Activated T-cell treated with anti-CD3 and anti-CD28 coated beads for 1 hour (primary cell): ENCODE measurements around the gene FAM153A.
A peak's percentile ranks its signal among the peaks of the same experiment; 100 is the strongest.
"Not testable (repeated sequence)": the region's sequence is repeated elsewhere in the genome, so short reads cannot be mapped to it uniquely, and the experiment has no call there.

ENCODE experiments used
- DNase-seq: peaks from one replicate; pipeline ENCODE4 v3.0.0-alpha.2; 2020; ENCODE audit warnings: low read depth

FAM153A gene

DNA sequence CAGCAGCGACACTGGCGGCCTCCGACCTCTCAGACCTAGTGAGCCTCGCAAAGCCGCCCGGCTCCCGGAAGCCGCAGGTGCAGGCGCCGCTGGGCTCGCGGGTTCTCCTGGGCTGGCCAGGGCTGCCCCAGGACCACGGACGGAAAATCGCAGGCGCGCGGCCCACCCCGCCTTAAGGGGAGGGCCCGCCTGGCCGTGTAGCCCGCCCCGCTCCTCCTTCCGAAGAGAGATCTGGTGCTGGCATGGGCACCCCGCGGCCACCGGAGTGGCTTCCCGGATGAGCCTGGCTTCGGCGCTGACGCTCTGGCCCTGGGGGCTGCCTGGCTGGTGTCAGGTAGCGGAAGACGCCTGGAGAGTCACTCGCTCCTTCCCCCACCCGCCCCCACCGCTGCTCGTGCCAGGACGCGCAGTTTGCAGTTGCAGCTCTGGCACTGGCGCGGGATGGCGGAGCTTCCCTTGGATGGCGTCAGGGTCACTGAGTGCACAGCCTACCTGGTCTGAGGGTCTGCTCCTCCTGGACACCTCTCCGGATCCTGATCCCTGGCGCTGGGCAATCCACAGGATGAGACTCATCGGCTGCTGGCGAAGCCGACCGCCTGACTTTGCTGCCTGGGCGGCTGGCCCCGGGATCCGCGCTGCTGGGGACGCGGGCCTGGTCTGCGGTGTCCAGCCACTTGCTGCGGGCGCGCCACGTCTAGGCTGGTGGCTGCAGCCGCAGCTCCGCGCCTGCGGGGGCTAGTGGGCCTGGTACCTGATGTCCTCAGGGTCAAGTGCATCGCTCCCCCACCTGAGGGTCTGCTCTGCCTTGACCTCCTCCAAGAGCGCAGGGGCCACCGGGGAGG lies at the start of gene FAM153A:
Gene FAM153A (minus strand): TSS at position 108 of the 842 bp plus-strand sequence.
- not testable (repeated sequence) for DNase-seq

GRCh38 chr5:177832287-177832686 lies 49.6 kb upstream of the FAM153A start:
- DNase-seq, result not testable (repeated sequence)

DNA sequence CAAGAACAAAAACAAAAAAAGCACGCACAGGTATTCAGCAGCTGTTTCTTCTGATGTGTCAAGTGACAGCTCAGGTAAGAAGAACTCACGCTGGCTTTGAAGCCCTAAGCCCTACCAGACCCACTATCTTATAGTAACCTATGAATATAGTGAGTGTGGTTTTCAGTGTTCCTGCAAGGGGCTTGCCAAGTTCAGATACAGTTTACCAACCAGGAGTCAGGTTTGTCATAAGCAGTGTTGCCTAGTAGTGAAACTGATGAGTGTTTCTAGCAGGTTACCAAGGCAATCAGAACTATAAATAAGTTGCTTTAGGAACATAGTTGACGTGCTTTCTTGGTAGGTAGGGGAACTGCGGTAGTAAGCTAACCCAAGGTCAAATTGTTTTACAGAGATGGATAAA lies 43.4 kb upstream of the FAM153A start:
- not testable (repeated sequence) for DNase-seq

- not testable (repeated sequence) for DNase-seq
Observed at GRCh38 chr5:177824776-177825175, 42.1 kb upstream of the FAM153A start.

GRCh38 chr5:177822489-177822888 lies 39.8 kb upstream of the FAM153A start:
- DNase-seq, result not testable (repeated sequence)

DNA sequence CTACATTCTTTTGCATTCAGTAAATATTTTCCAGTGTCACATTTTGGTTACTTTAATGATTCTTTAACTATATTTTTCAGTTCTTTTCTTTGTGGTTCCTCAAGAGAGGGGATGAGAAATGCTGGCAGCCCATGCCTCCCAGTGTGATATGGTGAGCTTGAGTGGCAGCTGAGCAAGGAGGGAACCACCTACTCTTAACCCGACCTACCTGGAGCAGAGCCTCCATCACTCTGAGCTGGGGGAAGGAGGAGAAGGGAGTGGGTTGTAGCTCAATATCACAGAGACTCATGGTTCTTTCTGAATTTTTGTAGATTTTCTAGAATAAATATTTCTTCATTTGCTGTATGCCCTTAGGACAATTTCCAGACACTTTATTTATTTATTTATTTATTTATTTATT lies 37.0 kb upstream of the FAM153A start:
- DNase-seq, result not testable (repeated sequence)

DNA sequence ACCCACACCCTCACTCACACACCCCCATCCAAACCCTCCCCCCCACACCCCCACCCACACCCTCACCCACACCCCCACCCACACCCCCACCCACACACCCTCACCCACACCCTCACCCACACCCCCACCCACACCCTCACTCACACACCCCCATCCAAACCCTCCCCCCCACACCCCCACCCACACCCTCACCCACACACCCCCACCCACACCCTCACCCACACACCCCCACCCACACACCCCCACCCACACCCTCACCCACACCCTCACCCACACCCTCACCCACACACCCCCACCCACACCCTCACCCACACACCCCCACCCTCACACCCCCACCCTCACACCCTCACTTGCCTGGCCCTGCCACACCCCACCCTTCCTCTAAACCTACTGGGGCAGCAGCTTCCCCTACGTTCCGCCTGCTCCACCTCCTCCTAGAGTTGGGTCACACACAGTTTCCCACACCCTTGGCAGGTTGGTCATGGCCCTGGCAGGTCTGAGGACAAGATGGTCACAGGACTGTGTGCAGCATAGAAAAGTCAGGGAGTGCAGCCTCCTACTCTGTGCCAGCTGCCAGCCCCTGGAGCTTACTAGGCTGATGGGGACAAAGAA lies 30.2 kb upstream of the FAM153A start:
- not testable (repeated sequence) for DNase-seq

DNA sequence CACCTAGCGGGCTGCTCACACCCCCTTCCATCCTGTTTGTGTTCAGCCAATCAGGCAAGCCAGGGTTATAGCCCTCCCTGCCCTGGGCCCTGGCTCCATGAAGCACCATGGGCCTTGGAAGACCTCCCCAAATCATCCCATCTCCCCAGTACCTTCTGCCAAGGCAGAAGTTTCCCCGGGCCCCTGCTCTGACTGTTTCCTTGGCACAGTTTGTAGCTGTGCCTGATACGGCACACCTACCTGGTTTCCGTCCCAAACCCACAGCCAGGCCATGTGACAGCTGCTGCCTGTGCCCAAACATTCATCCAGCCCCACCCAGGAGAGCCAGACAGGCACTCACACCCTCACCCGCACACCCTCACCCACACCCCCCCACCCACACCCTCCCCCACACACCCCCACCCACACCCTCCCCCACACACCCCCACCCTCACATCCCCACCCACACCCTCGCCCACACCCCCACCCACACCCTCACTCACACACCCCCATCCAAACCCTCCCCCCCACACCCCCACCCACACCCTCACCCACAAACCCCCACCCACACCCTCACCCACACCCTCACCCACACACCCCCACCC lies 29.6 kb upstream of the FAM153A start:
- not testable (repeated sequence) for DNase-seq

GRCh38 chr5:177809209-177809913 lies 26.7 kb upstream of the FAM153A start:
- peak; percentile 28 for DNase-seq

GRCh38 chr5:177808420-177808819 lies 25.7 kb upstream of the FAM153A start:
- not testable (repeated sequence) for DNase-seq

DNA sequence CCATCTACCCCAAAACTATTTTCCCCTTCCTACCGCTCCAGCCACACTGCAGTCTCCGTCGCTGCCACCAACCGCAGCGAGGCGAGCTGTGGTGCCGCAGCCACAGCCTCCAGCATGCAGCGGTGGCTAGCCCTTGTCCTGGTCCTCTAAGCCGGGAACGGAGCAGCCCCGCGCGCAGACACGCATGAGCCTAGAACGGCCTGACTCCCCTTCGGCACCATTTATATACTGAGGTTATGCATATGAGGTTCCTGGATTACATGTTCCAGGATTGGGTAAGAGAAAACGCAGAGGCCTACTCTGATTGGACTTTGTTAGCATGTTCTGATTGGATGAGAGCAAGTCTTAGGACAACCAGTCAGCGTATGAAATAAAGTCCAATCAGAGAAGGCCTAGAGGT lies 24.6 kb upstream of the FAM153A start:
- DNase-seq, result not testable (repeated sequence)

DNA sequence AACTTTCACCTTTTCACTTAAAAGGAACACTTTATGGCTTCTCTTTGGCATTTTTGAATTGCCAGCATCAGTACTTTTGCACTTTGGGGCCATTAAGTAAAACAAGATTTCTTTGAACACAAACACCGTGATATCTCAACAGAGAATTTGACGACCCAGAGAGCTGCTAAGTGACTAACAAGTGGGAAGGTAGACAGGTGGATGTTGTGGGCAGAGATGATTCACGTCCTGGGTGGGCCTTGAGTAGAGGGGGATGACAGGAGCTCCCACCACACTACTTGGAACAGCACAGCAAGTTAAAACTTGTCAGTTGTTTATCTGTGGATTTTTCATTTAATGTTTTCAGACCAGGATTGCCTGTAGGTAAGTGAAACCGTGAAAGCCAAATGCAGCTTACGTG lies 18.7 kb upstream of the FAM153A start:
- DNase-seq, result not testable (repeated sequence)

- DNase-seq, result not testable (repeated sequence)
Observed at GRCh38 chr5:177798237-177798840, 15.6 kb upstream of the FAM153A start.

- DNase-seq, result not testable (repeated sequence)
Observed at GRCh38 chr5:177793272-177793671, 10.6 kb upstream of the FAM153A start.

GRCh38 chr5:177791649-177792048 lies 8.9 kb upstream of the FAM153A start:
- DNase-seq, result not testable (repeated sequence)

- not testable (repeated sequence) for DNase-seq
Observed at GRCh38 chr5:177782169-177782568, 530 bp downstream of the FAM153A start.

- not testable (repeated sequence) for DNase-seq
Observed at GRCh38 chr5:177771206-177771605, 11.5 kb downstream of the FAM153A start.

DNA sequence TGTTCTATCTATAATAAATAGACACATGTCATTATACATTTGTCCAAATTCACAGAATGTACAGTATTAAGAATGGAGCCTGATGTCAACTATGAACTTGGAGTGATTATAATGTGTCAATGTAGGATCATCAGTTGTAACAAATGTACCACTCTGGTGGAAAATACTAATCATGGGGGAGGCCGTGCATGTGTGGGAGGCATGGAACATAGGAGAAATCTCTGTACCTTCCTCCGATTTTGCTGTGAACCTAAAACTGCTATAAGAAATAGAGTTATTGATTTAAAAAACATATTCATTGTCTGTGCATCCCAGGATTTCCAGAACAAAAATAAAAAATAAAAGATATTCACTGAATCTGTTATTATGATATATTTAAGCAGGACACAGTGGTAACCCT lies 12.1 kb downstream of the FAM153A start:
- DNase-seq, result not testable (repeated sequence)

GRCh38 chr5:177763737-177764508 lies 18.8 kb downstream of the FAM153A start:
- DNase-seq, result not testable (repeated sequence)

GRCh38 chr5:177760954-177761353 lies 21.7 kb downstream of the FAM153A start:
- DNase-seq, result not testable (repeated sequence)

DNA sequence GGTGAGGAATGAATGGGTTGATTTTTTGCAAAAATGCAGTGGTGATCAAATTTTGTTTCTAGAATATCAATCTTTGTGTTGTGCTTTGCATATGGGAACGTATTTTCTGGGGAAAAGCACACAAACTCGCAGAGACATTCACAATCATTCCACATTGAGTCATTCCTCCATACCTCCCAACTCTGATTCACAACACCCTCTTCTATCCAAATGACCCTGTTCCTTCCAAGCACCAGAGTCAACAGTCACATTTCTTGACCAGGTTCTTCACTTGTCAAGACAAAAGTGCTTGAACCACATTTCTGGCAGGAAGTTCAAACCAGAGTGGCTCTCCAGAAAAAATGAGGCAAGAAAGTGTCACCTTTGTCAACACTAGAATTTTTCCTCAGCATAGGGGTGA lies 35.3 kb downstream of the FAM153A start:
- DNase-seq, result not testable (repeated sequence)
